HCT116 (cell line): ENCODE measurements around the gene CCDC88C. TPM values are rescaled to one million over a fixed set of nuclear protein-coding genes. Genes with fewer than 3 reads are reported as not detected.

Experiments used
- ATAC-seq: fragments of 200-7000 bp; cut with Tn5 transposase; 2 replicates; pipeline ENCODE4 v1.9.1; 2020; ENCODE audit warnings: mild to moderate bottlenecking, moderate library complexity
- BruUV-seq: library from RNA; stranded (reverse); fragments of 400-500 nt; replicated peaks from 2 replicates; lab custom pipeline; 2021; lab: Mats Ljungman, UMichigan
- CTCF ChIA-PET: fragments of 300-600 bp; sonication (Branson Sonifier 250); formaldehyde crosslinking; loops from one replicate; lab custom pipeline; 2021; ENCODE audit warnings: antibody characterized with exemption; lab: Charles Lee
- POLR2A ChIA-PET: fragments of 300-600, 350-600 bp; sonication (Branson Sonifier 250); formaldehyde crosslinking; loops from one replicate; lab custom pipeline; 2021; ENCODE audit warnings: antibody characterized with exemption; lab: Charles Lee
- RAD21 ChIA-PET, 2 experiments: fragments of 300-600 bp; sonication (Branson Sonifier 250); formaldehyde crosslinking; loops; one replicate each; lab custom pipeline; 2023; ENCODE audit warnings: low total read pairs in 2 of 2; ENCODE audit not compliant: uncharacterized antibody in 2 of 2, unreplicated experiment in 2 of 2, low non-redundant PET in 1 of 2; lab: Charles Lee
- DNase-seq: peaks from one replicate; pipeline ENCODE4 v3.0.0-alpha.2; 2010; ENCODE audit warnings: low read depth, low spot score
- H2AFZ ChIP-seq: fragments of 200-600 bp; shearing (Covaris generic), sonication (generic); 2 replicates; pipeline ENCODE4 v1.6.1; 2017; ENCODE audit warnings: low read depth, mixed run types, mixed read lengths, antibody characterized with exemption, low read length; ENCODE audit not compliant: poor library complexity, severe bottlenecking
- H3K27ac ChIP-seq: 2 replicates; pipeline ENCODE4 v1.5.1; 2012; ENCODE audit warnings: low read depth, low read length
- H3K27me3 ChIP-seq: fragments of 200-600 bp; sonication (generic); 2 replicates; pipeline ENCODE4 v1.6.1; 2016; ENCODE audit warnings: mixed run types, low read length, mixed read lengths; ENCODE audit not compliant: insufficient read depth
- H3K36me3 ChIP-seq, 2 experiments: fragments of 200-500 bp in 1 of 2; fragments of 200-600 bp in 1 of 2; sonication (Bioruptor generic) in 1 of 2; sonication (generic) in 1 of 2; 2 replicates each; pipeline versions ENCODE4 v1.5.1 to v1.6.1; 2014 to 2016; ENCODE audit warnings: low read length in 2 of 2, inconsistent platforms in 1 of 2, mixed read lengths in 1 of 2, mixed run types in 1 of 2; ENCODE audit not compliant: insufficient read depth in 2 of 2, control insufficient read depth in 1 of 2
- H3K4me1 ChIP-seq, 2 experiments: fragments of 200-600 bp in 1 of 2; sonication (generic) in 1 of 2; 2 replicates each; pipeline versions ENCODE4 v1.5.1 to v1.6.1; 2012 to 2017; ENCODE audit warnings: low read length in 2 of 2, inconsistent platforms in 1 of 2, mild to moderate bottlenecking in 1 of 2, mixed read lengths in 1 of 2, mixed run types in 1 of 2, moderate library complexity in 1 of 2; ENCODE audit not compliant: insufficient read depth in 2 of 2, control insufficient read depth in 1 of 2
- H3K4me2 ChIP-seq: fragments of 200-600 bp; sonication (generic); 2 replicates; pipeline ENCODE4 v1.6.1; 2017; ENCODE audit warnings: mixed run types, low read length, mixed read lengths
- H3K4me3 ChIP-seq, 2 experiments: fragments of 200-600 bp in 1 of 2; sonication (generic) in 1 of 2; replicated peaks in 1 of 2; 2 replicates each; pipeline ENCODE4 v1.5.1; 2011 to 2016; ENCODE audit warnings: low read length in 2 of 2, control low read depth in 1 of 2, low read depth in 1 of 2, mild to moderate bottlenecking in 1 of 2, mixed read lengths in 1 of 2, mixed run types in 1 of 2
- H3K79me2 ChIP-seq: fragments of 200-600 bp; sonication (generic); 2 replicates; pipeline ENCODE4 v1.6.1; 2017; ENCODE audit warnings: mild to moderate bottlenecking, mixed run types, low read length, moderate library complexity, mixed read lengths; ENCODE audit not compliant: insufficient read depth
- H3K9ac ChIP-seq: fragments of 200-600 bp; sonication (generic); 2 replicates; pipeline ENCODE4 v1.6.1; 2016; ENCODE audit warnings: low read length, mixed read lengths
- H3K9me2 ChIP-seq: fragments of 200-600 bp; sonication (generic), shearing (Covaris generic); 2 replicates; pipeline ENCODE4 v1.6.1; 2017; ENCODE audit warnings: mixed run types, mild to moderate bottlenecking, moderate library complexity; ENCODE audit not compliant: insufficient read depth
- H3K9me3 ChIP-seq, 2 experiments: fragments of 200-500 bp in 1 of 2; fragments of 200-600 bp in 1 of 2; sonication (Bioruptor generic) in 1 of 2; sonication (generic) in 1 of 2; 2 replicates each; pipeline ENCODE4 v1.6.1; 2014 to 2017; ENCODE audit warnings: low read length in 2 of 2, mixed read lengths in 2 of 2, inconsistent platforms in 1 of 2, low read depth in 1 of 2, mild to moderate bottlenecking in 1 of 2, mixed run types in 1 of 2, moderate library complexity in 1 of 2; ENCODE audit not compliant: control insufficient read depth in 1 of 2, insufficient read depth in 1 of 2
- H4K20me1 ChIP-seq: fragments of 200-600 bp; sonication (generic), shearing (Covaris generic); 2 replicates; pipeline ENCODE4 v1.6.1; 2017; ENCODE audit warnings: mixed run types, mild to moderate bottlenecking, moderate library complexity; ENCODE audit not compliant: insufficient read depth
- CEBPB ChIP-seq: IDR thresholded peaks from 2 replicates; pipeline ENCODE4 v1.6.1; 2012; ENCODE audit warnings: low read depth
- POLR2A ChIP-seq: IDR thresholded peaks from 2 replicates; pipeline ENCODE4 v1.7.0; 2011; ENCODE audit warnings: borderline replicate concordance; ENCODE audit not compliant: insufficient read depth, insufficient read length; ENCODE audit errors: extremely low read depth
- SIN3A ChIP-seq: IDR thresholded peaks from 2 replicates; pipeline ENCODE4 v1.6.1; 2012; ENCODE audit warnings: low read depth
- SRF ChIP-seq: IDR thresholded peaks from 2 replicates; pipeline ENCODE4 v1.6.1; 2012; ENCODE audit warnings: low read depth
- intact Hi-C: fragments of 100-400 bp; cut with micrococcal nuclease; formaldehyde crosslinking; loops from 2 replicates; pipeline ENCODE4 v1.10.0; 2022
- total RNA-seq: library from RNA; stranded (reverse); gene quantifications from one replicate; pipeline ENCODE4 v1.2.1, GENCODE V29; 2021; ENCODE audit not compliant: unreplicated experiment
- TF ChIP-seq, protein P1 (sequence below): IDR thresholded peaks from 2 replicates; pipeline ENCODE4 v1.6.1; 2011; ENCODE audit warnings: mild to moderate bottlenecking, low read length, moderate library complexity; ENCODE audit not compliant: insufficient replicate concordance; ENCODE audit errors: extremely low read depth
- TF ChIP-seq, protein P2 (sequence below), 3 experiments: fragments of 200-600 bp in 1 of 3; sonication (generic) in 1 of 3; IDR thresholded peaks in 2 of 3; conservative IDR thresholded peaks in 1 of 3; 2 replicates each; pipeline ENCODE4 v1.5.1; 2012 to 2017; ENCODE audit warnings: low read depth in 2 of 3, low read length in 2 of 3, antibody characterized with exemption in 1 of 3, borderline replicate concordance in 1 of 3, control low read depth in 1 of 3, mild to moderate bottlenecking in 1 of 3, mixed read lengths in 1 of 3, mixed run types in 1 of 3, moderate library complexity in 1 of 3; ENCODE audit not compliant: insufficient read depth in 1 of 3

CCDC88C gene
- total RNA-seq, 1 experiment from 2014 or later = 20.8 TPM

DNA sequence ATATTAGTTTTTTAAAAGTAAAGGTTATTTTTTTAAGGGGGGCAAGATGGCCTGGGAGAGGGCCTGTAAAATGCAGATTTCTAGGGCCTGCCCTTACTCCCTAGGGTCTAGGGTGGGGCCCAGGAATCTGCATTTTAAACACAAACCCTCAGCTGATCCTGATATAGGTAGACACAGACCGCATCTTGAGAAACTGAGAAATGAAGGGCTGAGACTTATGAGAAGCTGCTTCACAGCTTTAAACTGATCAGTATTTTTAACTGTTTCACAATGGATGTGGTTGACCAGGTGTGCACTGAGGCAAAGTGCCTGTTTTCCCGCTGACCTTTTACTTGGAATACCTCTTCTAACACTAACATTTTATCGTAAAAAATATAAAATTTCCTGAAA is 84.0 kb downstream of the CCDC88C start:
- Histone ChIP-seq H3K27me3 (no peaks in the 10 kb centered on the region), H3K4me1 (no peaks in the 10 kb centered on the region), H4K20me1 (no peaks in the 10 kb centered on the region), H3K79me2 (no peaks in the 10 kb centered on the region), H3K9me2 (no peaks in the 10 kb centered on the region), H3K27ac (no peak overlapping the region), H3K36me3 (no peaks in the 10 kb centered on the region; a peak in 1 of 4 replicates), H3K4me2 (no peak overlapping the region), H3K4me3 (no peak overlapping the region), H3K9me3 (no peaks in the 10 kb centered on the region), H3K9ac (no peak overlapping the region), H2AFZ (no peak overlapping the region)
- ChIA-PET RAD21 (no interaction called here), CTCF (no interaction called here), POLR2A (no interaction called here)
- TF ChIP-seq SRF (no peak), SIN3A (no peak), POLR2A (no peak), CEBPB (no peak)
- TF ChIP-seq, protein P1, sequence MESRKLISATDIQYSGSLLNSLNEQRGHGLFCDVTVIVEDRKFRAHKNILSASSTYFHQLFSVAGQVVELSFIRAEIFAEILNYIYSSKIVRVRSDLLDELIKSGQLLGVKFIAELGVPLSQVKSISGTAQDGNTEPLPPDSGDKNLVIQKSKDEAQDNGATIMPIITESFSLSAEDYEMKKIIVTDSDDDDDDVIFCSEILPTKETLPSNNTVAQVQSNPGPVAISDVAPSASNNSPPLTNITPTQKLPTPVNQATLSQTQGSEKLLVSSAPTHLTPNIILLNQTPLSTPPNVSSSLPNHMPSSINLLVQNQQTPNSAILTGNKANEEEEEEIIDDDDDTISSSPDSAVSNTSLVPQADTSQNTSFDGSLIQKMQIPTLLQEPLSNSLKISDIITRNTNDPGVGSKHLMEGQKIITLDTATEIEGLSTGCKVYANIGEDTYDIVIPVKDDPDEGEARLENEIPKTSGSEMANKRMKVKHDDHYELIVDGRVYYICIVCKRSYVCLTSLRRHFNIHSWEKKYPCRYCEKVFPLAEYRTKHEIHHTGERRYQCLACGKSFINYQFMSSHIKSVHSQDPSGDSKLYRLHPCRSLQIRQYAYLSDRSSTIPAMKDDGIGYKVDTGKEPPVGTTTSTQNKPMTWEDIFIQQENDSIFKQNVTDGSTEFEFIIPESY = no peak
- TF ChIP-seq, protein P2, sequence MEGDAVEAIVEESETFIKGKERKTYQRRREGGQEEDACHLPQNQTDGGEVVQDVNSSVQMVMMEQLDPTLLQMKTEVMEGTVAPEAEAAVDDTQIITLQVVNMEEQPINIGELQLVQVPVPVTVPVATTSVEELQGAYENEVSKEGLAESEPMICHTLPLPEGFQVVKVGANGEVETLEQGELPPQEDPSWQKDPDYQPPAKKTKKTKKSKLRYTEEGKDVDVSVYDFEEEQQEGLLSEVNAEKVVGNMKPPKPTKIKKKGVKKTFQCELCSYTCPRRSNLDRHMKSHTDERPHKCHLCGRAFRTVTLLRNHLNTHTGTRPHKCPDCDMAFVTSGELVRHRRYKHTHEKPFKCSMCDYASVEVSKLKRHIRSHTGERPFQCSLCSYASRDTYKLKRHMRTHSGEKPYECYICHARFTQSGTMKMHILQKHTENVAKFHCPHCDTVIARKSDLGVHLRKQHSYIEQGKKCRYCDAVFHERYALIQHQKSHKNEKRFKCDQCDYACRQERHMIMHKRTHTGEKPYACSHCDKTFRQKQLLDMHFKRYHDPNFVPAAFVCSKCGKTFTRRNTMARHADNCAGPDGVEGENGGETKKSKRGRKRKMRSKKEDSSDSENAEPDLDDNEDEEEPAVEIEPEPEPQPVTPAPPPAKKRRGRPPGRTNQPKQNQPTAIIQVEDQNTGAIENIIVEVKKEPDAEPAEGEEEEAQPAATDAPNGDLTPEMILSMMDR (IDR thresholded peaks at IDR 0.05 in 2 of 3, conservative IDR thresholded peaks at IDR 0.05 in 1 of 3; ENCODE audit: borderline replicate concordance in 1 of 3, insufficient read depth in 1 of 3, low read depth in 2 of 3, low read length in 2 of 3) = no peak
- intact Hi-C loops = no loop called here
- no peak for ATAC-seq
- no peak for DNase-seq
- BruUV-seq = no TSS peak
